HEK293 (cell line): ENCODE data around the gene THOC1.

Source experiments
- CTCF ChIA-PET: fragments of 350-600 bp; formaldehyde crosslinking; extraction: SDS; loops from one replicate; lab custom pipeline; 2021; ENCODE audit warnings: antibody characterized with exemption; lab: Yijun Ruan, JAX
- POLR2A ChIA-PET: fragments of 300-600 bp; formaldehyde crosslinking; extraction: SDS; loops from one replicate; lab custom pipeline; 2020; ENCODE audit warnings: antibody characterized with exemption, inconsistent platforms; lab: Yijun Ruan, JAX
- H3K27ac ChIP-seq: fragments of 200-500 bp; sonication (Bioruptor generic); 2 replicates; pipeline ENCODE4 v1.5.1; 2014; ENCODE audit warnings: low read depth, low read length, control low read depth, inconsistent platforms; ENCODE audit errors: extremely low read depth
- H3K36me3 ChIP-seq, 2 experiments: fragments of 200-500 bp in 1 of 2; sonication (Bioruptor generic) in 1 of 2; 1 replicate in 1 of 2; 2 replicates in 1 of 2; pipeline ENCODE4 v1.5.1; 2014 to 2017; ENCODE audit warnings: inconsistent platforms in 2 of 2, low read length in 2 of 2; ENCODE audit not compliant: control insufficient read depth in 2 of 2, insufficient read depth in 1 of 2
- H3K4me1 ChIP-seq: fragments of 200-500 bp; sonication (Bioruptor generic); 2 replicates; pipeline ENCODE4 v1.5.1; 2014; ENCODE audit warnings: mild to moderate bottlenecking, low read length, inconsistent platforms; ENCODE audit not compliant: control insufficient read depth, insufficient read depth
- H3K4me3 ChIP-seq: 2 replicates; pipeline ENCODE4 v1.5.1; 2011; ENCODE audit warnings: low read depth, mild to moderate bottlenecking, control low read depth, low read length, moderate library complexity
- H3K9me3 ChIP-seq: fragments of 200-500 bp; sonication (Bioruptor generic); 2 replicates; pipeline ENCODE4 v1.5.1; 2014; ENCODE audit warnings: low read depth, low read length, inconsistent platforms; ENCODE audit not compliant: control insufficient read depth, insufficient read depth
- GLIS1 ChIP-seq: fragments of 450-650 bp; formaldehyde crosslinking; IDR thresholded peaks from 2 replicates; pipeline ENCODE4 v1.5.1; 2016; ENCODE audit warnings: missing biosample characterization, missing genetic modification characterization
- KLF17 ChIP-seq: fragments of 450-650 bp; formaldehyde crosslinking; IDR thresholded peaks from 2 replicates; pipeline ENCODE4 v1.5.1; 2016; ENCODE audit warnings: missing biosample characterization, missing genetic modification characterization
- PRDM6 ChIP-seq: fragments of 450-650 bp; formaldehyde crosslinking; IDR thresholded peaks from 2 replicates; pipeline ENCODE4 v1.5.1; 2017; ENCODE audit warnings: missing biosample characterization, missing genetic modification characterization
- ZBTB17 ChIP-seq: fragments of 450-650 bp; formaldehyde crosslinking; IDR thresholded peaks from 2 replicates; pipeline ENCODE4 v1.5.1; 2016; ENCODE audit warnings: missing biosample characterization, missing genetic modification characterization
- ZBTB21 ChIP-seq: fragments of 450-650 bp; formaldehyde crosslinking; IDR thresholded peaks from 2 replicates; pipeline ENCODE4 v1.5.1; 2017; ENCODE audit warnings: missing biosample characterization, missing genetic modification characterization
- ZBTB7A ChIP-seq: fragments of 450-650 bp; formaldehyde crosslinking; IDR thresholded peaks from 2 replicates; pipeline ENCODE4 v1.5.1; 2016; ENCODE audit warnings: low read depth, missing biosample characterization, missing genetic modification characterization
- ZNF10 ChIP-seq: fragments of 450-650 bp; formaldehyde crosslinking; IDR thresholded peaks from 2 replicates; pipeline ENCODE4 v1.5.1; 2017; ENCODE audit warnings: missing biosample characterization, missing genetic modification characterization
- ZNF132 ChIP-seq: fragments of 450-650 bp; formaldehyde crosslinking; IDR thresholded peaks from 2 replicates; pipeline ENCODE4 v1.5.1; 2017; ENCODE audit warnings: missing biosample characterization, missing genetic modification characterization, borderline replicate concordance
- ZNF146 ChIP-seq: fragments of 450-650 bp; formaldehyde crosslinking; IDR thresholded peaks from 2 replicates; pipeline ENCODE4 v1.5.1; 2016; ENCODE audit warnings: missing biosample characterization, missing genetic modification characterization
- ZNF184 ChIP-seq: fragments of 450-650 bp; IDR thresholded peaks from 2 replicates; pipeline ENCODE4 v1.5.1; 2018; ENCODE audit warnings: missing biosample characterization, mild to moderate bottlenecking, missing genetic modification characterization
- ZNF2 ChIP-seq: fragments of 450-650 bp; formaldehyde crosslinking; IDR thresholded peaks from 2 replicates; pipeline ENCODE4 v1.5.1; 2016; ENCODE audit warnings: missing biosample characterization, missing genetic modification characterization
- ZNF280C ChIP-seq: fragments of 450-650 bp; formaldehyde crosslinking; IDR thresholded peaks from 2 replicates; pipeline ENCODE4 v1.5.1; 2016; ENCODE audit warnings: missing biosample characterization, missing genetic modification characterization
- ZNF302 ChIP-seq: fragments of 450-650 bp; formaldehyde crosslinking; IDR thresholded peaks from 2 replicates; pipeline ENCODE4 v1.5.1; 2016; ENCODE audit warnings: missing biosample characterization, missing genetic modification characterization, low read depth
- ZNF433 ChIP-seq: fragments of 450-650 bp; formaldehyde crosslinking; IDR thresholded peaks from 2 replicates; pipeline ENCODE4 v1.5.1; 2016; ENCODE audit warnings: missing biosample characterization, missing genetic modification characterization, low read depth
- ZNF513 ChIP-seq: fragments of 450-650 bp; IDR thresholded peaks from 2 replicates; pipeline ENCODE4 v1.5.1; 2018; ENCODE audit warnings: missing biosample characterization, missing genetic modification characterization
- ZNF530 ChIP-seq: fragments of 450-650 bp; formaldehyde crosslinking; IDR thresholded peaks from 2 replicates; pipeline ENCODE4 v1.5.1; 2016; ENCODE audit warnings: low read depth, missing biosample characterization, missing genetic modification characterization
- ZNF571 ChIP-seq: fragments of 450-650 bp; formaldehyde crosslinking; IDR thresholded peaks from 2 replicates; pipeline ENCODE4 v1.5.0; 2017; ENCODE audit warnings: missing biosample characterization, missing genetic modification characterization
- ZNF596 ChIP-seq: fragments of 450-650 bp; IDR thresholded peaks from 2 replicates; pipeline ENCODE4 v1.5.0; 2018; ENCODE audit warnings: missing biosample characterization, mild to moderate bottlenecking, missing genetic modification characterization, moderate library complexity
- ZNF610 ChIP-seq: fragments of 450-650 bp; formaldehyde crosslinking; IDR thresholded peaks from 2 replicates; pipeline ENCODE4 v1.5.1; 2016; ENCODE audit warnings: missing biosample characterization, missing genetic modification characterization, borderline replicate concordance
- ZNF624 ChIP-seq: fragments of 450-650 bp; formaldehyde crosslinking; IDR thresholded peaks from 2 replicates; pipeline ENCODE4 v1.5.1; 2017; ENCODE audit warnings: missing biosample characterization, missing genetic modification characterization
- ZNF791 ChIP-seq: fragments of 450-650 bp; formaldehyde crosslinking; IDR thresholded peaks from 2 replicates; pipeline ENCODE4 v1.5.1; 2016; ENCODE audit warnings: missing biosample characterization, missing genetic modification characterization

Gene THOC1

GRCh38 chr18:306608-307255 lies 38.9 kb upstream of the THOC1 start (continued):
- TF ChIP-seq ZNF513 (tag by site-specific recombination) (no peak), ZNF146 (tag by site-specific recombination) (no peak), ZBTB17 (tag by site-specific recombination) (no peak), ZNF530 (tag by site-specific recombination) (no peak), ZNF596 (tag by site-specific recombination) (no peak), KLF17 (no peak)

- ChIA-PET CTCF (interaction anchor here (0.7 to 1.3 kb wide), 2 partner anchors 310 to 534 kb away, joined by 3 to 4 read pairs; no protein-coding TSS in a partner anchor), POLR2A (no interaction called here)
- H3K36me3 ChIP-seq = no peaks in the 10 kb centered on the region
- no peak overlapping the region for H3K27ac ChIP-seq
- H3K4me1 ChIP-seq = peaks cover 3% of the 10 kb centered on the region
- TF ChIP-seq ZNF596 (tag by site-specific recombination) (no peak), GLIS1 (tag by site-specific recombination) (peak; percentile 68)
- H3K9me3 ChIP-seq = no peaks in the 10 kb centered on the region
- H3K4me3 ChIP-seq = no peak overlapping the region
These were observed 37.2 kb upstream of the THOC1 start for GRCh38 chr18:305003-305501.

- CTCF ChIA-PET = interaction anchor here (1.0 kb wide), 1 partner anchor 22 kb away, joined by 3 read pairs; no protein-coding TSS in a partner anchor
- TF ChIP-seq PRDM6 (tag by site-specific recombination) (peak; percentile 23; the same call in 1 of the 2 replicates), ZNF610 (tag by site-specific recombination) (peak; percentile 90; the same call in 1 of the 2 replicates), ZNF2 (tag by site-specific recombination) (no peak)
- POLR2A ChIA-PET = interaction anchor here (1.4 kb wide), 1 partner anchor 36 kb away, joined by 3 read pairs; the partner anchor contains the start of gene THOC1
- H3K36me3 ChIP-seq = no peaks in the 10 kb centered on the region
- no peaks in the 10 kb centered on the region for H3K9me3 ChIP-seq
- peaks cover 3% of the 10 kb centered on the region for H3K4me1 ChIP-seq
- no peak overlapping the region for H3K27ac ChIP-seq
- H3K4me3 ChIP-seq = no peak overlapping the region
These were observed 35.8 kb upstream of the THOC1 start for GRCh38 chr18:303607-304006.

- H3K9me3 ChIP-seq = no peaks in the 10 kb centered on the region
- peaks cover 3% of the 10 kb centered on the region for H3K4me1 ChIP-seq
- H3K4me3 ChIP-seq = no peak overlapping the region
- CTCF ChIA-PET = interaction anchor here (1.0 kb wide), 1 partner anchor 22 kb away, joined by 3 read pairs; no protein-coding TSS in a partner anchor
- POLR2A ChIA-PET = interaction anchor here (1.4 kb wide), 1 partner anchor 35 kb away, joined by 3 read pairs; the partner anchor contains the start of gene THOC1
- no peaks in the 10 kb centered on the region for H3K36me3 ChIP-seq
- no peak overlapping the region for H3K27ac ChIP-seq
- TF ChIP-seq ZBTB7A (tag by site-specific recombination) (no peak), ZNF280C (no peak), ZNF624 (tag by site-specific recombination) (no peak), ZBTB21 (tag by site-specific recombination) (no peak), ZNF10 (tag by site-specific recombination) (no peak), ZNF184 (tag by site-specific recombination) (no peak), ZNF433 (tag by site-specific recombination) (no peak), ZNF146 (tag by site-specific recombination) (no peak), ZNF791 (no peak), ZNF302 (no peak), ZNF132 (tag by site-specific recombination) (no peak), ZNF571 (tag by site-specific recombination) (no peak)
These were observed 35.2 kb upstream of the THOC1 start for GRCh38 chr18:303011-303410.
